ENCODE data around the gene ZBTB1. TPM values are rescaled to one million over a fixed set of nuclear protein-coding genes. Genes with fewer than 3 reads are reported as not detected.
"Not testable (repeated sequence)": the region's sequence is repeated elsewhere in the genome, so short reads cannot be mapped to it uniquely, and the experiment has no call there.

The ZBTB1 gene
- total RNA-seq, 3 donors from 2014 or later = 53.0 to 69.1 (median 66.9) TPM

DNA sequence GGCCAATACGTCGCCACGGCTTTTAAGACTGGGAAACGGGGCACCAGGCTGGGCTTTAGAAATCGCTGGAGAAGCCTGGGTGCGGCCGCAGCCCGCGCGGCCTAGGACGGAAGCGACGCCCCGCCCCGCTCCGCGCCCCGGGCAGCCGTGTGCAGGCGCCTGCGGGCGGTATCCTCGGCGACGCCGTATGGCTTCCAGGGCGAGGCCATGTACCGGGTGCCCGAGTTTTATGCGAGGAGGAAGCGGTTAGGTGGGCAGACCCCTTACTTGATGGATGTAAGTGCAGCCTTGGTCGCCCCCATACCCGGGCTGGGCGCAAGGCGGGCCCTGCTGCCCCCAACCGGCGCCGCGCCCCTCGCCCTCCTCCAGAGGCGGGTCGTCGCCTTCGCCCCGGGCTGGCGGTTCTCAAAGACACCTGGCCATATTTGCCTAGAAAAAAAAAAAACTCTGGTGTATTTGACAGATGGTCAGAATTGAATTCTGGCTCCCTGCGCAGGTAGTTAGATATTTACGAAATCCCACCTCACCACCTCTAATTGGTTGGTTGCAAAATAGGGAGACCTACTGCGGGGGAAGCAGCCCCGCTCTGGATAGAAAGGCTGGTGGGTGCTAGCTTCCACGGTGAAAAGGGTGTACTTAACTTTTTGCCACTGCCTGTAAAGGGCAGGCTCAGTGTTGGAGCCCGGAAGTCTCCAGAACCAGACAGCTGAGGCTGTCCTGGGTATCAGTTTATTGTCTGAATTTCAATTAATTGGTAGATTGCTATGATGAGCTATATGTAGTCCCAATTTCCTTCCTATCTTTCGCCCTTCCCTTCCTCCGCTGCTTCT, 45.4 kb downstream of the ZBTB1 start, which contains the start of gene PPP1R36:
Gene PPP1R36 (plus strand): TSS at position 171 of the 830 bp plus-strand sequence. CDS start 37 bp downstream, at position 208.
- H3K4me3 ChIP-seq = peak within 1 kb of the TSS; percentile 33 to 70 (median 51)
- intact Hi-C loops (cut with DNase I; ENCODE audit: low total_unique reads) = no loop called here
- no peaks in the 10 kb centered on the region for H3K4me1 ChIP-seq
- peak within 1 kb of the TSS in 1 of 2 donors; percentile 42 for H3K27ac ChIP-seq
- no peak for TF ChIP-seq POLR2A (IDR thresholded peaks at IDR 0.05)
- TF ChIP-seq POLR2AphosphoS5 (IDR thresholded peaks at IDR 0.05) = no peak
- TF ChIP-seq, protein P1, sequence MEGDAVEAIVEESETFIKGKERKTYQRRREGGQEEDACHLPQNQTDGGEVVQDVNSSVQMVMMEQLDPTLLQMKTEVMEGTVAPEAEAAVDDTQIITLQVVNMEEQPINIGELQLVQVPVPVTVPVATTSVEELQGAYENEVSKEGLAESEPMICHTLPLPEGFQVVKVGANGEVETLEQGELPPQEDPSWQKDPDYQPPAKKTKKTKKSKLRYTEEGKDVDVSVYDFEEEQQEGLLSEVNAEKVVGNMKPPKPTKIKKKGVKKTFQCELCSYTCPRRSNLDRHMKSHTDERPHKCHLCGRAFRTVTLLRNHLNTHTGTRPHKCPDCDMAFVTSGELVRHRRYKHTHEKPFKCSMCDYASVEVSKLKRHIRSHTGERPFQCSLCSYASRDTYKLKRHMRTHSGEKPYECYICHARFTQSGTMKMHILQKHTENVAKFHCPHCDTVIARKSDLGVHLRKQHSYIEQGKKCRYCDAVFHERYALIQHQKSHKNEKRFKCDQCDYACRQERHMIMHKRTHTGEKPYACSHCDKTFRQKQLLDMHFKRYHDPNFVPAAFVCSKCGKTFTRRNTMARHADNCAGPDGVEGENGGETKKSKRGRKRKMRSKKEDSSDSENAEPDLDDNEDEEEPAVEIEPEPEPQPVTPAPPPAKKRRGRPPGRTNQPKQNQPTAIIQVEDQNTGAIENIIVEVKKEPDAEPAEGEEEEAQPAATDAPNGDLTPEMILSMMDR (IDR thresholded peaks at IDR 0.05) = no peak
- no peak for DNase-seq (ENCODE audit: low spot score in 2 of 2)
- peaks cover 3 to 6% of the 10 kb centered on the region in 2 donors for H3K27me3 ChIP-seq
- no peaks in the 10 kb centered on the region for H3K36me3 ChIP-seq
- H3K9me3 ChIP-seq = no peaks in the 10 kb centered on the region

DNA sequence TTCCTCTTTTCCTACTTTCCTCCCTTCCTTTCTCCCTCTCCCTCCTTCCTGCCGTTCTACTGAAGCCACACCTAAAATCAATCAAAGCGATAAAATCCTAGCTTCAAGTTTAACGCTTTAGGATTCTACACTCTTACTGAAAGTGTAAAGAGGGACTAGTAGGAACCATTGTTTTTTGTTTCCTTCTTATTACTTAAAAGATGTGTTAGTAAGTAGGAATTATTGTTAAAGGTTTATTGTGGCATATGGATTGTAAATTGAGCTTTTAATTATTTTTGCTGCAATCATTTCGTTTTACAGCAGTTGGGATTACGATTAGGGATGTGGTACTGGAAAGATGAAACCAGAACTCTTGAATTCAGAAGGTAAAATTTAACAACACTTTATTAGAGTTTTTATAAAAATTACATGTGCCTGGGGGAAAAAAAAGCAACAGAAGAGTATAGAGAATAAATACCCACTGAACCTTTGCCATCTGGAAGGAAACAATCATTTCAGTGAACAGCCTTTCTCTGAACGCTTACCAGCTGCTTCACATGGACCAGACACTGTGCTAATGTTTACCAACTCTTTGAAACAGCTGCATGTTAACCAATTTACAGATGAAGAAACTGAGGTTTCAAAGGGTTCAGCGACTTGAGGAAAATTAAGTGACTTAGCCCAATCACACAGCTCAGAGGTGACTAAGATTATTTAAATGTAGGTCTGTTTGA, 46.2 kb downstream of the ZBTB1 start:
- Histone ChIP-seq H3K9me3 (no peaks in the 10 kb centered on the region), H3K4me3 (no peak overlapping the region), H3K36me3 (no peaks in the 10 kb centered on the region), H3K27me3 (peaks cover 3 to 6% of the 10 kb centered on the region in 2 donors), H3K4me1 (no peaks in the 10 kb centered on the region), H3K27ac (no peak overlapping the region)
- intact Hi-C loops (cut with DNase I; ENCODE audit: low total_unique reads) = no loop called here
- TF ChIP-seq, protein P1 (IDR thresholded peaks at IDR 0.05) = no peak
- no peak for DNase-seq (ENCODE audit: low spot score in 2 of 2)

DNA sequence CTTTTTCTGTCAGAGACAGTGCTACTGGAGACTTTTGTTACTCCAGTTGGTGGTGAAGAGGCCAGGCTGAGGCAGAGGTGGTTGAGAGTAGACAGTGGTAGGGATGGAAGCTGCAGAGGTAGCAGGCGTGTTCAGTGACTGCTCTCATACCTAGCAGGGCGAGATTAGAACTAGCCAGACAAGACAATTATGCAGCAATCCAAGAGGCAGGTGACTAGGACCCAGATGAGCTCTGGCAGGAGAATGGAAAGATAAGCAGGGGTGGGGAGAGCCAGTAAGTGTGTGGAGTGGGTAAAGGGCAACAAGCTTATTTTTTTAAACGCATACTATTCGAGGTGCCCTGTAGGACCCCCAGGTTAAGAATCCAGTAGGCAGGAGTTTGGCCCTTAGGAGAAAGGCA, 50.0 kb downstream of the ZBTB1 start:
- H3K27ac ChIP-seq = no peak overlapping the region
- TF ChIP-seq POLR2A (IDR thresholded peaks at IDR 0.05) = no peak
- no peak for TF ChIP-seq POLR2AphosphoS5 (IDR thresholded peaks at IDR 0.05)
- TF ChIP-seq, protein P1 (IDR thresholded peaks at IDR 0.05) = no peak
- DNase-seq (ENCODE audit: low spot score in 2 of 2) = no peak
- no peaks in the 10 kb centered on the region for H3K4me1 ChIP-seq
- no peaks in the 10 kb centered on the region for H3K9me3 ChIP-seq
- intact Hi-C loops (cut with DNase I; ENCODE audit: low total_unique reads) = no loop called here
- peaks cover 3 to 5% of the 10 kb centered on the region in 2 donors for H3K27me3 ChIP-seq
- no peaks in the 10 kb centered on the region for H3K36me3 ChIP-seq
- H3K4me3 ChIP-seq = no peak overlapping the region

DNA sequence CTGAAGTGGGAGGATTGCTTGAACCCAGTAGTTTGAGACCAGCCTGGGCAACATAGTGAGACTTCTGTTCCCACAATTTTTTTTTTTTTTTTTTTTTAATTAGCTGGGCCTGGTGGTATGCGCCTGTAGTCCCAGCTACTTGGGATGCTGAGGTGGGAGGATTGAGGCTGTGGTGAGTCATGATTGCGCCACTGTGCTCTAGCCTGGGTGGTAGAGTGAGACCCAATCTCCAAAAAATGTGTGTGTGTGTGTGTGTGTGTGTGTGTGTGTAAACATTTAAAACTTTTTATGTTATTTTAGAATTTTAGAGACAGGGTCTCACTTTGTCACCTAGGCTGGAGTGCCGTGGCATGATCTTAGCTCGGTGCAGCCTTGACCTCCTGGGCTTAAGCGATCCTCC, 52.0 kb downstream of the ZBTB1 start:
- Histone ChIP-seq H3K9me3 (no peaks in the 10 kb centered on the region), H3K36me3 (no peaks in the 10 kb centered on the region), H3K27ac (no peak overlapping the region), H3K27me3 (no peaks in the 10 kb centered on the region), H3K4me3 (no peak overlapping the region), H3K4me1 (no peaks in the 10 kb centered on the region)
- intact Hi-C loops (cut with DNase I; ENCODE audit: low total_unique reads) = no loop called here
- DNase-seq (ENCODE audit: low spot score in 2 of 2) = no peak
- TF ChIP-seq, protein P1 (IDR thresholded peaks at IDR 0.05) = no peak
- no peak for TF ChIP-seq POLR2A (IDR thresholded peaks at IDR 0.05)
- no peak for TF ChIP-seq POLR2AphosphoS5 (IDR thresholded peaks at IDR 0.05)

DNA sequence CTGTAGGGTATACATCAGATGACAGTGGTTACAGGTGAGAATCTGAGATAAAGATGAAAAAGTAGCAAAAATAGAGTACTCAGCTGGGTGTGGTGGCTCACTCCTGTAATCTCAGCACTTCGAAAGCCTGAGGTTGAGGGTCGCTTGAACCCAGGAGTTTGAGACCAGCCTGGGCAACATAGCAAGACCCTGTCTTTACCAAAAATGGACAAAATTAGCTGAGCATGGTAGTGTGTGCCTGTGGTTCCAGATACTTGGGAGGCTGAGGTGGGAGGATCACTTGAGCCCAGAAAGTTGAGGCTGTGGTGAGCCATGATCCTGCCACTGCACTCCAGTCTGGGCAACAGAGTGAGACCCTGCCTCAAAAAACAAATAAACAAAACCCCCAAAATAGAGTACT, 53.6 kb downstream of the ZBTB1 start:
- H3K4me1 ChIP-seq; H3K36me3 ChIP-seq; H3K27ac ChIP-seq; H3K27me3 ChIP-seq; H3K9me3 ChIP-seq; H3K4me3 ChIP-seq; intact Hi-C loops (cut with DNase I; ENCODE audit: low total_unique reads); DNase-seq (ENCODE audit: low spot score in 2 of 2): not testable (repeated sequence)

Measured in breast epithelium (tissue), 4 donors.